GM19193 (cell line): ENCODE measurements around the gene LYVE1.

ENCODE experiments used
- POLR2A ChIP-seq: IDR thresholded peaks from 4 replicates; pipeline ENCODE4 v1.6.1; 2011; ENCODE audit not compliant: insufficient read depth, insufficient read length; ENCODE audit errors: extremely low read depth

LYVE1 gene

DNA sequence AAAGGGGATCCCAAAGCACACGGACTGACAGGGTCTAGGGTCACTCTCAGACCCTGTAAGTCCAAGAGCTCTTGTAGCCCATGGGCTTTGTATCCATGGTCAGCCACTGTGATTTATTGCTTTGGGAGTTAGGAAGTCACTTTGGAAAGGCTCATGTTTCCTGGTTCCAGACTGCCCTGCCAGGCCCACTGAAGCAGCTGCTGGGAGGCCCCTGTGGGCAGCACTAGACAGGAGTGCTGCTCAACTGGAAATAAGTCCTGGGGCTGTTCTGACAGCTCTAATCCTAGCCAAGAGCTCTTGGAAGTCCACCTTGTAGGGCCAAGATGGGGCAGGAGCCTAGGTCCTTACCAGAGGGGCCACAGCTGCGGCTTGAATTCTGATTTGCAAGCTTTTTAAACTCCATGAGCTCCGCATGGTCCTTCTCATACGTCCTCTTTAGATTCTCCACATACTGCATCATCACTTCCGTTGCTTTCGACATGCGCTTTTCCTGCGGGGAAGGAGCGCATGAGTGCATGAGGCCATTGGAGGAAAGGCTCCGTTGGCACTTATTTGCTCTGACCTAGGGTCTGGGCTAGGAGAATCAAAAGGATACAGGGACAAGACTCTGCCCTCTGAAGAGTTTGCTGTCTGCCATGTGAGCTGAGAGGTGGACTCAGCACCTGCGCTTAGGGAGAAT lies 32.2 kb upstream of the LYVE1 start:
- TF ChIP-seq POLR2A = no peak

DNA sequence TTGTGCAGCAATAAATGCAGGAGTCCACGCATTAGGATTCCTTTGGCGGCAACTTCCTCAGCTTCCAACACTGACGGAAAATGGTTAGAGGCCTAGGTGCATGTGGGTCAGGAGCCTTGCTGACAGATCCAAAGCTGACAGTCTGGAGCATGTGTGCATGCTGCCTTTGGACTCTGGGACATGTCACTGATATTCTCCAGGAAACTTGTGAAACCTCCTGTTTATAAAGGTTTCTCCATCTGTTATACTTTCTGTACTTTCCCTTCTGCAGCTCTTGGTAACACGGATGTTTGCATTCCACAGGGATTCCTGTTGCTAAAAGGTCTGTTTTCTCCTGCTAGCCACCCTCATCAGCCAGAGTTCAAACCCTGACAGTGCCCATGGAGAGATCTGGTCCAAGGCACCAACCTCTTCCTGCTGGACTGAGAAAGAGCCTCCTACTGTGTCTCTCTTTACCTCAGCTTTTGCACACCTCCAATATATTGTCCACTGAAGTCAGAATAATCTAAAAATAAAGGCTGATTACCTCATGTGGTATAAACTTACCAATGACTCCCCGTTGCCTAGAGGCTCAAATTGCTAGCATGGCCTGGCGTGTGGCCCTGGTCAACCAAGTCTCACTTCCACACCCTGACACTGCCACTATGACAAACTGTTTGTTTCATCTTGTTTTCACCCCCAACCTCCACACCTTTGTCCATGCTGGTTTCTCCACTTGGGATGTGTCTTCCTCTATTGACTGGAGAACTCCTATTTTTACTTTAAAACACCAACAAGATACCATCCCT lies 31.1 kb upstream of the LYVE1 start:
- TF ChIP-seq POLR2A = no peak

DNA sequence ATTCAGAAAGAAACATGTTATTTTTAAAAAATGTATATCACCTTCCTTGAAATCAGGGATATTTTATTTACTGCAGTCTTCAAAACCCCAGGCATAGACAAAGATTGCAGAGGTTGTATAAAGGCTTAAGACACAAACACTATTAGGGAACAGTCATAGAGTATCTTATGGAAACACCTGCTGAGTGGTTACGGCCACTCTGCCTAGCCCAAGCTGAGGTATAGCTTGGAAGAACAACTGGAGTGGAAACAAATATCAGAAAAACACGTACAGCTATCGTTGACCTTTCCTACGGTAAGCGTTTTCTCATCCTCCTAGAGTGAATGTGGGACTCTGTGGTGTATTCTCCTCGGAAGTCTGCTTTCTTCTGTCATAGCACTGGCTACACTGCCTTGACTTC lies 30.4 kb upstream of the LYVE1 start:
- no peak for TF ChIP-seq POLR2A

DNA sequence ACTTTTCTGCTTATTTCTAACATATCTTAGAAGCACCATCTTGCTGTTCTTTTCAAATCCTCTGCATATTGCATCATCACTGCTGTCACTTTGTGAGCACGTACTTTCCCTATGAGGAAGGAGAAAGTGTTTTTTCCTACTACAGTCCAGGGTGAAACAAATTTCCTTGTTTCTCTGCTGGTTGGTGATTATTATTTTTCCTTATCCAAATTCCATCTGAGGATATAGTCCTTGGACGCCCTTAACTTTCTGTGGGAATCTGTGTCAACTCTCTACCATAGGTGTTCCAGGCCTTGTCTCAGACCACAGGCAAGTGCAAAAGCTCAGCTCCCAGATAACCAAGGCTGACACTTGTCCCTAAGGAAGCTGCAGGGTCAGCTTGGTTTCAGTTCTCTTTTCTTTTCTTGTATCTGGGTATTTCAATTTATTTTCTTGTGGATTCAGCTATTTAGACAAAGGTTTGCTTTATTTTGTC lies 29.4 kb upstream of the LYVE1 start:
- no peak for TF ChIP-seq POLR2A

DNA sequence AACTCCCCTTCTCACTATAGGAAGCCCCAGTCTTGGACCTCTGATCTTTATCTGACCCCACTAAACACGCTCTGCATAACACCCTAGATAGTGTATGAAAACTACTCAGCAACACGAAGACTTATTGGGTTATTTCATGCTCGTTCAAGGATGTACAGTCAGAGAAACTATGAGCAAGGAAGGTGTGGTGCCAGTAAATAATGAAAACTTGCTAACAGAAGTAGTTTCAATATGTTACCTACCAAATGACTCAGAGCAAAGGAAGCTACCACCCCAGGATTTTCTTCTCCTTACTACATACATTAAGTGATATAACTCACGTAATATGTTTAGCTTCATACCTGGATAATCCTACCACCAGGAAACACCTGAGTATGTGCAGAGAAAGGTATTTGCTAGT lies 25.9 kb upstream of the LYVE1 start:
- no peak for TF ChIP-seq POLR2A

DNA sequence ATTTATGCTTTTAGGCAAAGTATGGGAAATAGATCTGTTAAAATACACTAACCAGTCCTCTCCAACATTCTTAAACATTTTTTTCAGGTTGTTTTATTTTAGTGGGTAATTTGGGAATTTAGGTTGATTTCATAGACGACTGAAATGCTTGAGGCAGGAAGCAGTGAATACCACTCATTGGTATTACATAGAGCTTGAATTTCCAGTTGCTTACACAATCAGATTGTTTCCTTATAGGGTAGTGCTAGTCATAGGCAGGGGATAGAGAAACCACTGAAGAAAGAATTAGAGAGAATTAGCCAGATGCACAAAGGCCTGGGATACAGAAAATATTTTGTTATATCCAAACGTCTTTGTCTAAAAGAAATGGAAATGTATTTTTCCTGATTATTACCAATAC lies 23.9 kb upstream of the LYVE1 start:
- no peak for TF ChIP-seq POLR2A

DNA sequence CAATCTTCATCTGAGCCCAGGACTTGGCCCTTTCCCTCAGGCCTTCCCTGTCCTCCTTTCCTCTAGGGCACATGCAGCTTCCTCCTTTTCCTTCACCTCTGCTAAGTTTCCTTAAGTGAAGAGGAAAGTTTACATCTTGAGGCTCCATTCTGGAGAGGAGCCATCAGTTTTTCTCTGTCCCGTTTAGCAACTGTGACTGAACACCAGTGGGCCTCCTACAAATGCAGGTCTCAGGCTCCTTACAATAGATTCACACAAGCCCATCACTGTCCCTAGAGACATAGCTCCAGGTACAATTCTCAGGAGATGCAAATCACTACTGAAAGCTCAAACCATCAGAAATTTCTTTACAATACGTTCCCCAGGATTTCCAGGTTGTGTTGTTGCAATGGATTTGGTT lies 23.3 kb upstream of the LYVE1 start:
- no peak for TF ChIP-seq POLR2A

DNA sequence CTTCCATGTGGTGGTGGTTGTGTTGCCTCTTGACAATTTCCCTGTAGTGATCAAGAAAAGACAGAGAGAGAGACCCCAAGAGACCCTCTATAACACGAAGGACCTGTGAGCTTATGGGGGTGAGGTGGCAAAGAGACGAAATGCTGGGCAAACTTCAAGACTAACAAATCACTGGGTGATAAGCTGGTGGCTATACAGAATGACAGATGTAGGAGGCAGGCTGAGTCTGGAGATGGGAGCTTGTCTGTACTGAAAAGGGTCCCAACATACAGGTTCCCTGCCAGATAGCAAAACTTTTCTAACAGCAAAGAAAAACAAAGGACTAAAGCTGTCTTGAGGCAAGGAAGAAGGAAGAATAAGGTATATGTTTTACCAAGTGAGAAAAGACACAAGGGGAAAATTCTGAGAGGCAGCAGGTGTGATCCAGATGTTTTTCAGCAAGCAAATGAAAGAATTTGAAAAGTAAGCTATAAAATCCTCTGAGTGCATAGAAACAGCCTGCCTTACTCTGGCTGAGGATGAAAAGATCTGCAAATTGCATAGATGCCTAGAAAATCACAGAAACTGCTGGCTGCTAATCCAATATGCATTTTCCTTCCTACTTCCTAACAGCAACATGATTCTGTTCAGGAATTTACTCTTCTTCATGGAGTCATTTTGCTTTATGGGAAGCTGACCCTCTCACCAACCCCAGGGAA lies 21.9 kb upstream of the LYVE1 start:
- no peak for TF ChIP-seq POLR2A

DNA sequence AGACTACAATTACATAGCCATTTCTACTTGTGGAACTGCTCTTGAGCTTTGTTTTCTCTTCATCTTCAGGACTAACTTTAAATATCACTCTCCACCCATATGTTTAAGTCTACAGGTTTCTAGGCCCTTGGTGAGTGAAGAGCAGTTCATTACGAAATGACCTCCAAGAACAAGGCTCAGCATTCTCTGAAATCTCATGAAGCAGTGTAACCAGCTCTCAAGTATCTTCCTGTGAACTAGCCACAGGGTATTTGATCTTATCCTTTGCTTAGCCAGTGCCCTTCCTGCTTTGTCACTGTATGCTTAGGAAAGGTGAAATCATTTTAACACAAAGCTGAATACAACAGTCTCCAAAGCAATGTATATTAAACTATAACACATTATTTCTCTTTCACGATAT lies 20.4 kb upstream of the LYVE1 start:
- no peak for TF ChIP-seq POLR2A

DNA sequence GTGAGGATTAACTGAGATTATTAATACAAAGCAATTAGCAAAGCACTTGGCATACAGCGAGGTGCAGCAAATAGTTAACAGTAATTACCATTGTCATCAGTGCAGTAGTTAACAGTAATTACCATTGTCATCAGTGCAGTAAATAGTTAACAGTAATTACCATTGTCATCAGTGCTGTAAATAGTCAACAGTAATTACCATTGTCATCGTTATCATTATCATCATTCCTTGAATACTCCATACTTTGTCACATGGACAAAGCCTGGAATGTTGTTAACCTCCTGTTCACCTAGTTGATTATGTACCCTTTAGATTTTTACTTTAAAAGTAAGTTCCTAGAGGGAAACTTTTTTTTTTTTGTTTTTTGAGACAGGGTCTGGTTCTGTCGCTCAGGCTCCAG lies 19.5 kb upstream of the LYVE1 start:
- no peak for TF ChIP-seq POLR2A

DNA sequence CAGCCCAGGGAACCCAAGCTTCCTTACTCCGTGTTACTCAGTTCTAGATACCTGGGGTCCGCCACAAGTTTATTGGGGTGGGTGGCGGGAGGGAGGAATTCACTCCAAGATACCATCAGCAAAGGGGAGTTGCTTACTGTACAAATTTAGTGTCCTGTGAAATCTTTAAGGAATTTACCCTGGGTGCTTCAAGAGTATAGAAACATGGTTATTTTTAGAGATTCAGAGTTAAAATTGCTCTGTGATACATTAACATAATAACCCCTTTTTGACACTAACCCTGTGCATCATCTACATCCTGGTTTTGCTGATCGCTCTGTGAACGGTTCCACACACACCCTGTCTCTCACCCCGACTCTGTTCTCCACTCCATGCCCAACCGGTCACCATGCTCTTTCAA lies 18.9 kb upstream of the LYVE1 start:
- TF ChIP-seq POLR2A = no peak

DNA sequence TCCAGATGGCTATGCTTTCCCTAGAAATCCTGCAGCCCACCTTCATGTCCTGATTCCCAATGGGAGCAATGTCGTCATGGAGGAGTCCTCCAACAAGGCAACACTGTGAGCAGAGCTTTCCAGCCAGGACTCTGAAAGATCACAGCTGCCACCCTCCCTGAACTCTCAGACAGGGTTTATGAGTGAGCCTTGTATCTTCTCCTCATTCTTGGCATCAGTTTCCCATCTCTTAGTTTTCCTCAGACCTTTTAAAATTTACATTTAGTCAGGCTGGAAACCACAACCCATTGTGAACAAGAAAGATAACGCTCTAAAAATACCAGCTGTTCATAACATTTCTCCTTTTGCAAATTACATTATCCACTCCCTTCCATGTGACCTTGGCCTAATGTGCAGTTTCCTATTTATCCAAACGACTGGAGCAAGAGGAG lies 15.6 kb upstream of the LYVE1 start:
- no peak for TF ChIP-seq POLR2A

DNA sequence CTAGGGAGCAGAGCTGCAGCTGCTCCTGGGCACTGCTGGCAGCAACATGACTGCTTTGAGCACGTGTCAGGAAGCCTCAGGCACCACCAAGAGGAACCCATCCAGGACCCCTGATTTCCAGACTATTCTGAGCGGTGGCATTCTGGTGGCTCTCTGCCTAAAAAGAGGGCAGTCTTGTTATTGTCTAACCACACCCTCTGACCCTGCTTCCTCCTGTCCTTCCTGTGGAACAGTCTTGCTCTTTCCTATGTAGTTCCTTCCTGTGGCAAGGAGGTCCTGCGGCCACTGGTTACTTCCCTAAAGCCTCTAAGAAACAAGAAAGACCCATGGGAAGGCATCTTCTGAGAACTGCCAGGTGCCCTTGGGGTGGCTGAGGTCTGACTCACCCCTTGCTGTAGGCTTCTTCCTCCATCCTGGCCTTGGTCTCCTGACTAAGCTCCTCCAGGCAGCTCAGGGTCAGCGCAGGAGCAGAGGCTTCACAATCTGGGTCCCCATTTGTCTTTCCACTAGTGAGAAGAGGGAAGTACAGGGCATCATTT lies 13.1 kb upstream of the LYVE1 start:
- no peak for TF ChIP-seq POLR2A

DNA sequence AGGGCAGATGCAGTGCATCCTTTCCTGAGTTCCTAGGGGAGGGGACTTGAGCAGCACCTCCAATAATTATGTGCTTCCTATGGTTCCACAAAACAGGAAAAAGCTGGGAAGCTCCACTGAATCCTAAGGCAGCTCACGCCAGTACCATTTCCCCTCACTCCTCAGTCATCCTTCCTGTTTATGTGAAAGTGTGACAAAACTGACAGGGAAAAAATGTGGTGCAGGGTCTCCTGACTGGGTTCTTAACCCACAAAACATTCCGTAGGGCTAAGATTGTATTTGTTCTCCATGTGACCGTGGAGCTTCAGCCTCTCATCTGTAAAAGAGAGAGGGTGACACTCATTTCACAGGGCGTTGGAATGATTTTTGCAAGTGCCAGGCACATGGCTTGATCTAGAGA lies 12.2 kb upstream of the LYVE1 start:
- no peak for TF ChIP-seq POLR2A

DNA sequence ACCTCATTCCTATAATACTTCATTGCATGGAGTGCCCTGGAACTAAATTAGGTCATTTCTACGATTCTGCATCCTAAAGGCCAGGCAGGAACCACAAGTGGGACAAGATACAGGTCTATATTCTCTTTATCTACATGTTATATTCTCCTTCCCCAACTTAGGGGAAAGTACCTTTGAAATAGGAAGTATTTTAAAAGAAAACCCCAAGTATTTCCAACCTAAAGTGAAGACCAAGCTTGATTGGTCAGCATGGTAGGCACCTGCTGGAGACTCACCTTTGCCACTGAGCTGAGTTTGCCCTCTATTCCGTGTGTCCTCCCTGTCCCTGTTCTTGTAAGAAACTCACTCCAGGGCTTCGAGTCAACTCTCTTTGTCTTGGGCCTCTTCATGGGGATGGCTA lies 11.2 kb upstream of the LYVE1 start:
- no peak for TF ChIP-seq POLR2A
